ENCODE measurements around the gene ASAH2B.
"Not testable (repeated sequence)": the region's sequence is repeated elsewhere in the genome, so short reads cannot be mapped to it uniquely, and the experiment has no call there.

The ASAH2B gene

DNA sequence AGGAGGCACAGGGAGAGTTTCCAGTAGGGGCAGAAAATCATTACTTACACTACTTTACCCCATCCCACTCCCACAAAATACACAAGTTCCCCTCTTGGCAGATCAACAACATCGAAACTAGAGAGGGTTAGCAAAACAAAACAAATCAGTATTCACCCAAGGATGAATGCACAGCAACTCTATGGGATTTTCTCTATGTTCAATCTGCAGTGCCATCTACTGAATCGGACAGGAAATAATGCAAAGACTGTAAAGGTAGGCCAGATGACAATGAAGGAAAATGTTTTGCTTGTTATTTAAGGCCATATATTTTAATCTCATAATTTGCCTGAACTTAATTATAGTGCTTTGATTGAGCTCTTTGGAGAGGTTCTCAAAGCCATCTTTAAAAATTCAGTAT is 35.1 kb downstream of the ASAH2B start:
- not testable (repeated sequence) for H3K9ac ChIP-seq (ENCODE audit: low read depth, low read length); DNase-seq; H3K27me3 ChIP-seq (ENCODE audit: insufficient read depth, low read length, poor library complexity); ATAC-seq (ENCODE audit: insufficient read depth, low read depth); H3K4me1 ChIP-seq (ENCODE audit: insufficient read depth, low read length); H3K27ac ChIP-seq (ENCODE audit: low read length); H3K4me2 ChIP-seq (ENCODE audit: insufficient read depth, low read length); H3K4me3 ChIP-seq (ENCODE audit: low read depth in 1 of 2, low read length in 2 of 2); H2AFZ ChIP-seq (ENCODE audit: low read depth, low read length); H3K9me3 ChIP-seq (ENCODE audit: insufficient read depth, low read length, severe bottlenecking); H3K79me2 ChIP-seq (ENCODE audit: insufficient read depth, low read length); H4K20me1 ChIP-seq (ENCODE audit: insufficient read depth, low read length); H3K36me3 ChIP-seq (ENCODE audit: insufficient read depth, low read length)

- H3K27ac ChIP-seq (ENCODE audit: low read length); H3K4me2 ChIP-seq (ENCODE audit: insufficient read depth, low read length); H2AFZ ChIP-seq (ENCODE audit: low read depth, low read length); H3K36me3 ChIP-seq (ENCODE audit: insufficient read depth, low read length); H3K79me2 ChIP-seq (ENCODE audit: insufficient read depth, low read length); H3K27me3 ChIP-seq (ENCODE audit: insufficient read depth, low read length, poor library complexity); H3K4me3 ChIP-seq (ENCODE audit: low read depth in 1 of 2, low read length in 2 of 2); DNase-seq; H3K4me1 ChIP-seq (ENCODE audit: insufficient read depth, low read length); H4K20me1 ChIP-seq (ENCODE audit: insufficient read depth, low read length); H3K9ac ChIP-seq (ENCODE audit: low read depth, low read length); ATAC-seq (ENCODE audit: insufficient read depth, low read depth); H3K9me3 ChIP-seq (ENCODE audit: insufficient read depth, low read length, severe bottlenecking): not testable (repeated sequence)
These were observed 40.3 kb downstream of the ASAH2B start for GRCh38 chr10:50780036-50780435.

GRCh38 chr10:50782017-50782416 is 42.3 kb downstream of the ASAH2B start:
- not testable (repeated sequence) for H3K4me3 ChIP-seq (ENCODE audit: low read depth in 1 of 2, low read length in 2 of 2); DNase-seq; H3K4me1 ChIP-seq (ENCODE audit: insufficient read depth, low read length); H3K27me3 ChIP-seq (ENCODE audit: insufficient read depth, low read length, poor library complexity); H3K9me3 ChIP-seq (ENCODE audit: insufficient read depth, low read length, severe bottlenecking); H3K79me2 ChIP-seq (ENCODE audit: insufficient read depth, low read length); ATAC-seq (ENCODE audit: insufficient read depth, low read depth); H3K27ac ChIP-seq (ENCODE audit: low read length); H3K36me3 ChIP-seq (ENCODE audit: insufficient read depth, low read length); H3K4me2 ChIP-seq (ENCODE audit: insufficient read depth, low read length); H3K9ac ChIP-seq (ENCODE audit: low read depth, low read length); H2AFZ ChIP-seq (ENCODE audit: low read depth, low read length); H4K20me1 ChIP-seq (ENCODE audit: insufficient read depth, low read length)

GRCh38 chr10:50787962-50788361 is 48.2 kb downstream of the ASAH2B start:
- not testable (repeated sequence) for H3K4me3 ChIP-seq (ENCODE audit: low read depth in 1 of 2, low read length in 2 of 2); H4K20me1 ChIP-seq (ENCODE audit: insufficient read depth, low read length); H3K27me3 ChIP-seq (ENCODE audit: insufficient read depth, low read length, poor library complexity); H3K4me1 ChIP-seq (ENCODE audit: insufficient read depth, low read length); H3K9me3 ChIP-seq (ENCODE audit: insufficient read depth, low read length, severe bottlenecking); H3K79me2 ChIP-seq (ENCODE audit: insufficient read depth, low read length); H3K4me2 ChIP-seq (ENCODE audit: insufficient read depth, low read length); H3K9ac ChIP-seq (ENCODE audit: low read depth, low read length); H3K27ac ChIP-seq (ENCODE audit: low read length); ATAC-seq (ENCODE audit: insufficient read depth, low read depth); H3K36me3 ChIP-seq (ENCODE audit: insufficient read depth, low read length); DNase-seq; H2AFZ ChIP-seq (ENCODE audit: low read depth, low read length)

DNA sequence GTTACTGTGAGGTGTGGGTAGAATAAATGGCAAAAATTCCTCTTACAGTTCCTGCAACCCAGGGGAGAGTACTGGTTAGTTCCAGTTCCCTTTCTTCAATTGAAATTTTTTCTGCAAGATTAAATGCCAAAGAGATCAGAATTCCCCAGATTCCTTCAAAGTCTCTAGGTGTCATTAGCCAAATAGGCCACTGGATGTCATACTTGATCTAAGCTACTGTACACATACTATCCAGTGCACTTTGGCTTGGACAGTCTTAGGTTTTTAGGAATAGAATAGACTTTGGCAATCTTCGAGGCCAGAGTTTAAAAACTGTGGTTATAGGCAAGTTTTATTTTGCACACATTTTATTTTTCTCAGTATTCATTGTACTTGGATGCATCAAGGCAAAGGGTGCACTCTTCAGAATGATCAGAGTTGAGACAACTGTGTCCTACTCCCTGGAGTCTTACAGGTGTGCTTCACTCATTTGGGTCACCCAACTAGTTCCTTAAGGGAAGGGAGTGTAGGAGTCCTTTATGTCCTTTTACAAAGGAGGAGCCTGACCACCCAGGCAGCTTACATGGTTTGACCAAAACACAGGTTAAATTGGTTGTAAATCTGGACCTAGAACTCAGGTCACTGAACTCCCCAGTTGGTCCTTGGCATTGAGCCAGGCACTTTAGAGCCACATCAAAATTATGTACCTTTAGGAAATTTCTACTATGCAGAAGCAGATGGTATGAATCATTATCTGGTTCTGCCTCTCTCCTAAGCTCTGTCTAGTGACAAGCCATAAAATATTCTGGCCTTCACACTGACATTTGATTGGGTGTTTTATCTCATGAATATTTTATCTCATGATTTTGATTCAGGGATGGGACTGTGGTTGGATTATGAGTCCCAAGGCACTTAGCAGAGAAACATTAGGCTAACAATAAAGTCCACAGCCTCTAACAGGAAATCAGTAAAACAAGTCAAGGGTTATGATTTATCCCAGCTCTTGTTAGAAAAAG is 49.5 kb downstream of the ASAH2B start:
- H3K4me2 ChIP-seq (ENCODE audit: insufficient read depth, low read length) = no peak overlapping the region
- TF ChIP-seq, protein P1, sequence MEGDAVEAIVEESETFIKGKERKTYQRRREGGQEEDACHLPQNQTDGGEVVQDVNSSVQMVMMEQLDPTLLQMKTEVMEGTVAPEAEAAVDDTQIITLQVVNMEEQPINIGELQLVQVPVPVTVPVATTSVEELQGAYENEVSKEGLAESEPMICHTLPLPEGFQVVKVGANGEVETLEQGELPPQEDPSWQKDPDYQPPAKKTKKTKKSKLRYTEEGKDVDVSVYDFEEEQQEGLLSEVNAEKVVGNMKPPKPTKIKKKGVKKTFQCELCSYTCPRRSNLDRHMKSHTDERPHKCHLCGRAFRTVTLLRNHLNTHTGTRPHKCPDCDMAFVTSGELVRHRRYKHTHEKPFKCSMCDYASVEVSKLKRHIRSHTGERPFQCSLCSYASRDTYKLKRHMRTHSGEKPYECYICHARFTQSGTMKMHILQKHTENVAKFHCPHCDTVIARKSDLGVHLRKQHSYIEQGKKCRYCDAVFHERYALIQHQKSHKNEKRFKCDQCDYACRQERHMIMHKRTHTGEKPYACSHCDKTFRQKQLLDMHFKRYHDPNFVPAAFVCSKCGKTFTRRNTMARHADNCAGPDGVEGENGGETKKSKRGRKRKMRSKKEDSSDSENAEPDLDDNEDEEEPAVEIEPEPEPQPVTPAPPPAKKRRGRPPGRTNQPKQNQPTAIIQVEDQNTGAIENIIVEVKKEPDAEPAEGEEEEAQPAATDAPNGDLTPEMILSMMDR (IDR thresholded peaks at IDR 0.05; ENCODE audit: borderline replicate concordance, extremely low read depth, low read length, poor library complexity, severe bottlenecking) = peak; percentile 14
- TF ChIP-seq EZH2 (IDR thresholded peaks at IDR 0.05; ENCODE audit: borderline replicate concordance, low read depth, low read length, severe bottlenecking) = no peak
- no peaks in the 10 kb centered on the region for H3K4me1 ChIP-seq (ENCODE audit: insufficient read depth, low read length)
- H4K20me1 ChIP-seq (ENCODE audit: insufficient read depth, low read length) = no peaks in the 10 kb centered on the region
- no peaks in the 10 kb centered on the region for H3K79me2 ChIP-seq (ENCODE audit: insufficient read depth, low read length)
- H3K4me3 ChIP-seq (ENCODE audit: low read depth in 1 of 2, low read length in 2 of 2) = no peak overlapping the region
- H3K9ac ChIP-seq (ENCODE audit: low read depth, low read length) = no peak overlapping the region
- no peak for ATAC-seq (ENCODE audit: insufficient read depth, low read depth)
- H3K27ac ChIP-seq (ENCODE audit: low read length) = no peak overlapping the region
- no peaks in the 10 kb centered on the region for H3K27me3 ChIP-seq (ENCODE audit: insufficient read depth, low read length, poor library complexity)
- no peaks in the 10 kb centered on the region for H3K36me3 ChIP-seq (ENCODE audit: insufficient read depth, low read length)
- DNase-seq = no peak
- H2AFZ ChIP-seq (ENCODE audit: low read depth, low read length) = no peak overlapping the region
- H3K9me3 ChIP-seq (ENCODE audit: insufficient read depth, low read length, severe bottlenecking) = no peaks in the 10 kb centered on the region

Measured in DND-41 (cell line).